Measurements from ENCODE around the gene LRRC73.
"Not testable (repeated sequence)": the region's sequence is repeated elsewhere in the genome, so short reads cannot be mapped to it uniquely, and the experiment has no call there.

Gene LRRC73

GRCh38 chr6:43509984-43510826, at the start of gene LRRC73:
Gene LRRC73, minus strand, starts transcription at chr6:43510346. Its CDS starts 561 bp downstream, at chr6:43509785.
- peak; percentile 41 for DNase-seq

- no peak for DNase-seq
These were observed 49.2 kb upstream of the LRRC73 start for GRCh38 chr6:43559328-43559727.

GRCh38 chr6:43557620-43558019, 47.5 kb upstream of the LRRC73 start:
- DNase-seq: not testable (repeated sequence)

- DNase-seq: no peak
These were observed 37.1 kb upstream of the LRRC73 start for GRCh38 chr6:43547222-43547621.

- no peak for DNase-seq
These were observed 34.3 kb upstream of the LRRC73 start for GRCh38 chr6:43544461-43544860.

- DNase-seq: no peak
These were observed 31.8 kb upstream of the LRRC73 start for GRCh38 chr6:43541774-43542471.

- DNase-seq: no peak
These were observed 30.4 kb upstream of the LRRC73 start for GRCh38 chr6:43540507-43540906.

GRCh38 chr6:43539409-43539808, 29.3 kb upstream of the LRRC73 start:
- not testable (repeated sequence) for DNase-seq

- not testable (repeated sequence) for DNase-seq
These were observed 28.8 kb upstream of the LRRC73 start for GRCh38 chr6:43538986-43539385.

GRCh38 chr6:43532201-43532600, 22.1 kb upstream of the LRRC73 start:
- DNase-seq: no peak

- DNase-seq: no peak
These were observed 14.4 kb upstream of the LRRC73 start for GRCh38 chr6:43524483-43524961.

- no peak for DNase-seq
These were observed 13.1 kb upstream of the LRRC73 start for GRCh38 chr6:43523284-43523683.

GRCh38 chr6:43522547-43523261, 12.6 kb upstream of the LRRC73 start:
- DNase-seq: no peak

- no peak for DNase-seq
These were observed 11.7 kb upstream of the LRRC73 start for GRCh38 chr6:43521836-43522235.

- DNase-seq: no peak
These were observed 10.0 kb upstream of the LRRC73 start for GRCh38 chr6:43520097-43520496.

GRCh38 chr6:43517505-43518357, 7.6 kb upstream of the LRRC73 start:
- DNase-seq: no peak

- peak; percentile 96 for DNase-seq
These were observed 6.8 kb upstream of the LRRC73 start, which contains the start of the genes POLR1C and YIPF3 for GRCh38 chr6:43516697-43517504. Gene POLR1C, plus strand, starts transcription at chr6:43517089. Its CDS starts 21 bp downstream, at chr6:43517110. Gene YIPF3, minus strand, starts transcription at chr6:43516926. Its CDS starts 119 bp downstream, at chr6:43516807.

- no peak for DNase-seq
These were observed 6.2 kb upstream of the LRRC73 start for GRCh38 chr6:43516367-43516696.

GRCh38 chr6:43515808-43516207, 5.7 kb upstream of the LRRC73 start:
- DNase-seq: no peak

GRCh38 chr6:43511824-43512415, 1.8 kb upstream of the LRRC73 start:
- DNase-seq: no peak

- no peak for DNase-seq
These were observed 649 bp upstream of the LRRC73 start for GRCh38 chr6:43510827-43511163.

Data from DMS 273 treated with DMSO at 0.1 percent for 48 hours (cell line).